Mesothelial cell of epicardium (in vitro differentiated cells): Measurements from ENCODE around the gene GALNT15. TPM values are rescaled to one million over a fixed set of nuclear protein-coding genes. Genes with fewer than 3 reads are reported as not detected.
A peak's percentile ranks its signal among the peaks of the same experiment; 100 is the strongest.

Experiments used
- DNase-seq, 2 experiments: peaks; one replicate each; pipeline ENCODE4 v3.0.0; 2021; ENCODE audit warnings: low spot score in 2 of 2; ENCODE audit not compliant: unreplicated experiment in 2 of 2
- H3K27ac Mint-ChIP-seq: 2 replicates; pipeline ENCODE4 v1.8.0; 2021; ENCODE audit warnings: mixed read lengths
- H3K27me3 Mint-ChIP-seq: 2 replicates; pipeline ENCODE4 v1.8.0; 2021; ENCODE audit warnings: low read depth, mixed read lengths
- H3K36me3 Mint-ChIP-seq: 2 replicates; pipeline ENCODE4 v1.8.0; 2021; ENCODE audit warnings: mixed read lengths
- H3K4me1 Mint-ChIP-seq: 2 replicates; pipeline ENCODE4 v1.8.0; 2021; ENCODE audit warnings: mixed read lengths
- H3K4me3 Mint-ChIP-seq: 2 replicates; pipeline ENCODE4 v1.8.0; 2021; ENCODE audit warnings: mild to moderate bottlenecking, moderate library complexity, mixed read lengths
- H3K9me3 Mint-ChIP-seq: 2 replicates; pipeline ENCODE4 v1.8.0; 2021; ENCODE audit warnings: mixed read lengths
- CTCF ChIP-seq: fragments of 200-600 bp; sonication (generic); IDR thresholded peaks from one replicate; pipeline ENCODE4 v1.5.0; 2021; ENCODE audit warnings: antibody characterized with exemption; ENCODE audit not compliant: unreplicated experiment
- total RNA-seq: library from RNA; stranded (reverse); gene quantifications from 3 replicates; pipeline ENCODE4 v1.2.1, GENCODE V29; 2021

GALNT15 gene
- total RNA-seq, 1 donor from 2014 or later, result 0.07 TPM

- Mint-ChIP-seq H3K4me1 (peaks cover 6% of the 10 kb centered on the region), H3K27me3 (peaks cover 50% of the 10 kb centered on the region), H3K27ac (no peak overlapping the region), H3K9me3 (peaks cover 5% of the 10 kb centered on the region), H3K36me3 (no peaks in the 10 kb centered on the region), H3K4me3 (no peak overlapping the region)
- DNase-seq, result no peak
- no peak for TF ChIP-seq CTCF
These were observed 489 bp upstream of the GALNT15 start for GRCh38 chr3:16174026-16174355.

GRCh38 chr3:16174976-16175901 is 759 bp downstream of the GALNT15 start:
- no peak for TF ChIP-seq CTCF
- no peak overlapping the region for H3K27ac Mint-ChIP-seq
- H3K4me3 Mint-ChIP-seq, result no peak overlapping the region
- DNase-seq, result no peak
- no peaks in the 10 kb centered on the region for H3K9me3 Mint-ChIP-seq
- peaks cover 50% of the 10 kb centered on the region for H3K27me3 Mint-ChIP-seq
- no peaks in the 10 kb centered on the region for H3K36me3 Mint-ChIP-seq
- peaks cover 6% of the 10 kb centered on the region for H3K4me1 Mint-ChIP-seq

DNA sequence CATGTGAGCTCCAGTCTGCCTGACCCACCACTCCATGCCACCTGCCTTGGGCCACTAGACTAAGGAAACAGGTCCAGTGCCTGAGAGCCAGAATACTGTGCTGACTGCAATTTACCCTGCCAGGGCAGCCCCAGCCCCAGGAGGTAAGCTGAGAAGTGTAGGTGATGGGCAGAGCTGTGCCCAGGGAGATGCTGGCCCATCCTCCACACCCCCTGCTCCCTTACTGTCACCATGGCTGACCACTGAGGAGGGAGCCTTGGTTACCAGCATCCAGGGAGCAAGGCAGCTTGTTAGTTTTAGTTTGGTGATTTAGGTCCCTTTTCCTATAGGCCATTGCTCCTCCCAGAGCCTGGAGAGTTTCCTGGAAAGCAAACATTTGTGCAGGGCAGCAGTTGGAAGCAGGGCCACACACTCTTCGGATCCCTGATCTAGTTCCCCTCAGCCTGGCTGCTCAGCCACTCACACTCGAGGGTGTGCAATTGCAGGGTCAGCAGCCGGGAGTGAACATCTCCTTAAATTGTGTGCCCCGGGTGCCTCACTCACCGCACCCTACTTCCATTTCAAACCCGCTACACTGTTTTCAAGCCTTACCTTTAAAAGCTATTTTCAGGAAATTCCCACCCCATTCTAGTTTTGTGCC is 2.0 kb downstream of the GALNT15 start:
- H3K4me1 Mint-ChIP-seq, result peaks cover 6% of the 10 kb centered on the region
- H3K27me3 Mint-ChIP-seq, result peaks cover 50% of the 10 kb centered on the region
- no peak for TF ChIP-seq CTCF
- no peaks in the 10 kb centered on the region for H3K9me3 Mint-ChIP-seq
- no peaks in the 10 kb centered on the region for H3K36me3 Mint-ChIP-seq
- no peak overlapping the region for H3K27ac Mint-ChIP-seq
- H3K4me3 Mint-ChIP-seq, result no peak overlapping the region
- DNase-seq, result no peak

DNA sequence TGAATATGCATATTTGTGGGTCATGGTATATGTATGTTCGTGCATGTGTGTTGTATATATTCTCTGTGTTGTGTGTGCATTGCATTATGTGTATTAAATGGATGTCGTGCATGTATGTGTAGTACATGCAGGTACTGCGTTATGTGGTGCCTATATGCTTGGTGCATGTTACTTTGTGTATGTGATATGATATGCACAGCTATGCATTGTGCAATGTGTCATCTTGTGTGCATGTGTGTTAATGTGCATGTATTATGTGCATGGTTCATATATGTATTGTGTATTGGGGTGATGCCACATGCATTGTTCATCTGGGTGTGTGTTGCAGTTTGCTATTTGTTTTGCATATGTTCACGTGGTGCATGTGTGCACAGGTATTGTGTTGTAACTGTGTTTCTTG is 2.9 kb downstream of the GALNT15 start:
- H3K9me3 Mint-ChIP-seq, result no peaks in the 10 kb centered on the region

DNA sequence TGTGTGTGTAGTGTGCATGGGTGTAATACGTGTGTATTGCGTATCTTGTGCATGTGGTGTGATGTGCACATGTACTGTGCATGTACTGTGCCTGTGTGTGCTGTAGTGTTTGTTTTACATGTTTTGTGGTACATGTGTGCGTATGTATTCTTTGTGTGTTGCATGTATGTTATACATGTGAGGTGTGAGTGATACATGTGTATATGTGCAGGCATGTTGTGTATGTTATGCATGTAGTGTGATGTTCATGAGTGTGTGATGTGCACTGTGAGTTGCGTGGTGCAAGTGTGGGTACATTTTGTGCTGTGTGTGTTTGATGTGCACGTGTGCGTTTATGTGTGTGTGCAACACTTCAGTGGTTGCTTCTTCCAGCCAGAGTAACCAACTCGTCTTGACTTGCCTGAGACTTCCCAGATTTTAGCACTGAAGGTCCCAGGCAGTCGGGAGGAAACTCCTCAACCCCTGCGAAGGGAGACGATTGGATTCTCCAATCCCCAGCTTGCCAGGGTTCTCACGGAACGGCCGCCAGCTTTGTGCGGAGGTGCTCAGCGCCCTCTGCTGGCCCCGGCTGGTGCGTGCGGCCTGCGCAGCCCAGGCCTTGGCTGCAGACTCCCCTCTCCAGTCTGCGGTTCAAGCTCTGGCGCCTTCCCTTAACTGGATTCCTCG is 3.6 kb downstream of the GALNT15 start:
- Mint-ChIP-seq H3K4me1 (peaks cover 6% of the 10 kb centered on the region), H3K27ac (no peak overlapping the region), H3K9me3 (no peaks in the 10 kb centered on the region), H3K36me3 (no peaks in the 10 kb centered on the region), H3K4me3 (no peak overlapping the region), H3K27me3 (peaks cover 40% of the 10 kb centered on the region)
- peak; percentile 63 to 91 for DNase-seq
- TF ChIP-seq CTCF, result peak; percentile 85

More for the DNA sequence above, 2.9 kb downstream of the GALNT15 start:
- Mint-ChIP-seq H3K4me1 (peaks cover 6% of the 10 kb centered on the region), H3K27me3 (peaks cover 43% of the 10 kb centered on the region), H3K27ac (no peak overlapping the region), H3K36me3 (no peaks in the 10 kb centered on the region), H3K4me3 (no peak overlapping the region)
- TF ChIP-seq CTCF, result no peak
- no peak for DNase-seq
